Measurements from ENCODE around the gene XRCC4. TPM values are rescaled to one million over a fixed set of nuclear protein-coding genes. Genes with fewer than 3 reads are reported as not detected.

The XRCC4 gene
- total and polyA plus RNA-seq, 2 of the 8 experiments (the other 6 are each of a cell fraction or from before 2014, with no cell fraction given) = 3.0 to 8.3 TPM

DNA sequence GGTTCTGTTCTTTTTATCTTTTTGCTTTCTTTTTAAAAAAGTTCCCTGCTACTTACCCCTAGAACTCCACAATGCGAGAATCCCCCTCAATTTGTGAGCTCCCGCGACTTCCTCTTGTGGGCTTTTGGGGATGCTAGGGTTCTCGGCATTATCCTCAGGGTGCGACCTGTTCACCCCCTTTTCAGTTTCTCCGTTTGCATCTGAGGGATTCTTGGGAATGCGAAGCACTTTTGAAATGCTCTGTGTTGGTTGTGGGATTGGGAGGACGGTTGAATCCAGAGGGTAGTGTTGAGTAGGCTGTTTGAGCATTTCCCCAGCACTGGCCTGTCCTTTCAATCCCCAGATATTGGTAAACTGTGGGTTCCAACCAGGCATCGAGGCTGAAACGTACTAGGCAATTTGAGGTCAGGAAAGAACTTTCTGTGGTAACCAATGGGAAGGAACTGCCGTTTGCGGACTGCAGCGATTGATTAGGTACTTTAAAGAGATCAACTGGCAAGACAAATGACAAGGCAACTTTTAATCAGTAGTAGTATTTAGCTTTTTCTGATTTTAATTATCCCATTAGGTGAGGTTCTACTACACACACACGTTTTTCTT is 415 bp downstream of the XRCC4 start:
- ChIA-PET CTCF (ENCODE audit: partially characterized antibody) (interaction anchor here (1.4 to 1.5 kb wide), 2 partner anchors 16 to 30 kb away, joined by 3 read pairs; no protein-coding TSS in a partner anchor), POLR2A (ENCODE audit: partially characterized antibody) (interaction anchor here (0.6 to 2.3 kb wide), 21 partner anchors 11 to 397 kb away, joined by 3 to 10 read pairs (median 4); partner anchors contain the start of gene VCAN)
- Histone ChIP-seq H3K9me3 (ENCODE audit: insufficient read depth in 2 of 2, low read depth in 1 of 2, low read length in 1 of 2) (no peaks in the 10 kb centered on the region), H2BK20ac (ENCODE audit: low read length) (no peak overlapping the region), H2AK5ac (ENCODE audit: low read depth, low read length) (no peak overlapping the region), H3K4me2 (ENCODE audit: insufficient read depth in 1 of 2, low read depth in 2 of 2, low read length in 2 of 2) (peak overlapping the region; percentile 73 to 76), H2AFZ (ENCODE audit: low read length) (peak overlapping the region; percentile 72), H4K20me1 (replicated peaks in 1 of 2; ENCODE audit: control insufficient read depth in 1 of 2, insufficient read depth in 2 of 2, low read length in 2 of 2) (no peaks in the 10 kb centered on the region), H3K14ac (ENCODE audit: insufficient read length) (no peak overlapping the region), H3K18ac (ENCODE audit: extremely low read depth, low read length) (peak overlapping the region; percentile 61; the same call in 1 of the 2 replicates), H3K9ac (replicated peaks in 1 of 4; ENCODE audit: extremely low read depth in 1 of 4, low read depth in 3 of 4, low read length in 3 of 4) (peak overlapping the region; percentile 77 to 89 (median 83)), H3K79me2 (ENCODE audit: control insufficient read depth in 1 of 2, insufficient read depth in 2 of 2, low read length in 2 of 2) (peaks cover 21 to 58% of the 10 kb centered on the region in 2 experiments), H3K4me1 (replicated peaks in 1 of 4; ENCODE audit: control insufficient read depth in 3 of 4, insufficient read depth in 4 of 4, low read length in 3 of 4) (0 out of 7 replicates have a peak, but pooled peaks cover 0 to 4% (median 0%) of the 10 kb centered on the region in 4 experiments), H2BK15ac (ENCODE audit: low read length) (no peak overlapping the region), H4K8ac (ENCODE audit: extremely low read depth, insufficient read depth, low read length) (peak overlapping the region; percentile 96; the same call in 1 of the 2 replicates), H2BK120ac (replicated peaks; ENCODE audit: low read depth, low read length) (no peak overlapping the region), H3K23me2 (ENCODE audit: low read depth, low read length) (peaks cover 4% of the 10 kb centered on the region; the same call in 1 of the 2 replicates), H3K27me3 (replicated peaks in 1 of 4; ENCODE audit: control insufficient read depth in 3 of 4, extremely low read depth in 1 of 4, insufficient read depth in 3 of 4, low read length in 3 of 4) (no peaks in the 10 kb centered on the region), H2BK12ac (ENCODE audit: low read depth, low read length) (peak overlapping the region; percentile 91; the same call in 1 of the 2 replicates), H4K5ac (ENCODE audit: insufficient read length, low read depth, low read length) (peak overlapping the region; percentile 84), H2BK5ac (ENCODE audit: low read depth, low read length) (peak overlapping the region; percentile 20), H3K79me1 (ENCODE audit: low read depth, low read length) (no peaks in the 10 kb centered on the region; the same call in 1 of the 2 replicates), H3K56ac (replicated peaks; ENCODE audit: insufficient read length, low read depth, low read length) (peak overlapping the region; percentile 50), H4K91ac (replicated peaks; ENCODE audit: insufficient read length, low read length) (no peak overlapping the region), H3K23ac (ENCODE audit: insufficient read length) (no peak overlapping the region), H3K4ac (replicated peaks; ENCODE audit: insufficient read length, low read depth, low read length) (no peak overlapping the region), H3K4me3 (ENCODE audit: extremely low read depth in 1 of 4, insufficient read depth in 2 of 4, low read depth in 3 of 4, low read length in 4 of 4) (peak overlapping the region; percentile 65 to 99 (median 94)), H3K27ac (ENCODE audit: low read depth, low read length) (peak overlapping the region; percentile 91), H3K36me3 (ENCODE audit: control insufficient read depth in 2 of 4, insufficient read depth in 4 of 4, low read length in 3 of 4) (no peaks in the 10 kb centered on the region; a peak in 2 of 8 replicates)
- 5% methylated on average over 14 of the region's 14 CpGs; no CpG with 5 or more reads in 1 of the 2 experiments for WGBS, 2 experiments (ENCODE audit: extremely low coverage in 1 of 2, insufficient coverage in 1 of 2, insufficient read length in 1 of 2, insufficient replicate concordance in 2 of 2, low coverage in 1 of 2, low lambda C conversion rate in 2 of 2, missing lambda C conversion rate in 1 of 2)
- DNase-seq (ENCODE audit: low read depth in 1 of 2, low spot score in 2 of 2) (peak in 1 of 2 experiments; percentile 67), FAIRE-seq (peak; percentile 68)
- TF ChIP-seq ASH2L (IDR thresholded peaks at IDR 0.05; ENCODE audit: low read length) (peak; percentile 90), ZNF274 (IDR thresholded peaks at IDR 0.05; ENCODE audit: borderline replicate concordance, extremely low read depth, low read length) (no peak), TBP (IDR thresholded peaks at IDR 0.05; ENCODE audit: low read depth, low read length) (peak; percentile 46)
